Endodermal cell (in vitro differentiated cells): ENCODE measurements around the gene GLIS1. TPM values are rescaled to one million over a fixed set of nuclear protein-coding genes. Genes with fewer than 3 reads are reported as not detected.
A peak's percentile ranks its signal among the peaks of the same experiment; 100 is the strongest.

Source experiments
- DNase-seq: peaks from one replicate; pipeline ENCODE4 v3.0.0-alpha.2; 2017
- H3K27ac ChIP-seq: 2 replicates; pipeline ENCODE4 v1.5.1; 2013; ENCODE audit warnings: mild to moderate bottlenecking, low read depth, low read length, moderate library complexity
- H3K27me3 ChIP-seq: 2 replicates; pipeline ENCODE4 v1.6.1; 2013; ENCODE audit warnings: mild to moderate bottlenecking, low read length, moderate library complexity; ENCODE audit not compliant: insufficient read depth, control insufficient read depth, poor library complexity, severe bottlenecking
- H3K36me3 ChIP-seq: 2 replicates; pipeline ENCODE4 v1.7.0; 2013; ENCODE audit warnings: mild to moderate bottlenecking, low read length, moderate library complexity; ENCODE audit not compliant: control insufficient read depth, insufficient read depth
- H3K4me1 ChIP-seq: one replicate; pipeline ENCODE4 v1.7.0; 2013; ENCODE audit warnings: low read length; ENCODE audit not compliant: control insufficient read depth, insufficient read depth
- H3K4me3 ChIP-seq: 2 replicates; pipeline ENCODE4 v1.5.1; 2013; ENCODE audit warnings: mild to moderate bottlenecking, low read length, moderate library complexity
- H3K9ac ChIP-seq: 2 replicates; pipeline ENCODE4 v1.6.1; 2013; ENCODE audit warnings: mild to moderate bottlenecking, low read length, moderate library complexity; ENCODE audit not compliant: poor library complexity, severe bottlenecking; ENCODE audit errors: extremely low read depth
- H3K9me3 ChIP-seq: 2 replicates; pipeline ENCODE4 v1.6.1; 2013; ENCODE audit warnings: mild to moderate bottlenecking, low read length, moderate library complexity; ENCODE audit not compliant: control insufficient read depth
- H3K27ac Mint-ChIP-seq: 2 replicates; pipeline ENCODE4 v1.8.0; 2020; ENCODE audit warnings: mixed read lengths
- H3K27me3 Mint-ChIP-seq: 2 replicates; pipeline ENCODE4 v1.8.0; 2021; ENCODE audit warnings: mild to moderate bottlenecking, mixed read lengths; ENCODE audit not compliant: insufficient read depth
- H3K36me3 Mint-ChIP-seq: 2 replicates; pipeline ENCODE4 v1.8.0; 2020; ENCODE audit warnings: low read depth, mixed read lengths
- H3K4me1 Mint-ChIP-seq: 2 replicates; pipeline ENCODE4 v1.8.0; 2020; ENCODE audit warnings: mixed read lengths
- H3K4me3 Mint-ChIP-seq: 2 replicates; pipeline ENCODE4 v1.8.0; 2020; ENCODE audit warnings: mild to moderate bottlenecking, moderate library complexity, mixed read lengths
- H3K9me3 Mint-ChIP-seq: 2 replicates; pipeline ENCODE4 v1.8.0; 2020; ENCODE audit warnings: mild to moderate bottlenecking, mixed read lengths
- CTCF ChIP-seq: fragments of 200-600 bp; sonication (generic); conservative IDR thresholded peaks from 2 replicates; pipeline ENCODE4 v1.5.0; 2021; ENCODE audit warnings: antibody characterized with exemption, mild to moderate bottlenecking
- WGBS, 2 experiments: methylation state at CpG; one replicate each; pipeline versions ENCODE4 v1.1.5 to v1.1.7; 2013; ENCODE audit warnings: missing lambda C conversion rate in 2 of 2, mixed read lengths in 1 of 2; ENCODE audit not compliant: insufficient coverage in 1 of 2, insufficient read length in 1 of 2; 5-methylcytosine and 5-hydroxymethylcytosine counted together
- total RNA-seq, 2 donors: library from RNA; stranded (reverse); fragmentation: NEBNext Ultra II Directional in 1 of 2; extraction: Animal tissue kit (Norgen Biotek cat#: 25700) in 1 of 2; gene quantifications; 2 replicates in 1 of 2; 3 replicates in 1 of 2; pipeline ENCODE4 v1.2.1, GENCODE V29; 2021

Gene GLIS1
- total RNA-seq, 2 donors from 2014 or later, result 2.1 to 3.9 TPM

GRCh38 chr1:53525595-53525994 is 213.4 kb downstream of the GLIS1 start:
- H3K4me1 Mint-ChIP-seq, result no peaks in the 10 kb centered on the region
- Histone ChIP-seq H3K27me3 (no peaks in the 10 kb centered on the region), H3K9ac (no peak overlapping the region), H3K36me3 (no peaks in the 10 kb centered on the region), H3K4me1 (no peaks in the 10 kb centered on the region), H3K27ac (no peak overlapping the region), H3K4me3 (no peak overlapping the region), H3K9me3 (no peaks in the 10 kb centered on the region)
- H3K4me3 Mint-ChIP-seq, result no peak overlapping the region
- TF ChIP-seq CTCF, result peak; percentile 63
- peak overlapping the region; percentile 14 for H3K27ac Mint-ChIP-seq
- H3K9me3 Mint-ChIP-seq, result no peaks in the 10 kb centered on the region
- 74 to 93% methylated on average over 3 to 11 of the region's 11 CpGs for WGBS, 2 experiments
- peak; percentile 84 for DNase-seq
- H3K36me3 Mint-ChIP-seq, result no peaks in the 10 kb centered on the region
- peaks cover 1% of the 10 kb centered on the region for H3K27me3 Mint-ChIP-seq

GRCh38 chr1:53524428-53525375 is 214.3 kb downstream of the GLIS1 start:
- Histone ChIP-seq H3K4me1 (no peaks in the 10 kb centered on the region), H3K9ac (no peak overlapping the region), H3K4me3 (no peak overlapping the region), H3K27ac (no peak overlapping the region), H3K27me3 (no peaks in the 10 kb centered on the region), H3K36me3 (no peaks in the 10 kb centered on the region), H3K9me3 (no peaks in the 10 kb centered on the region)
- no peak overlapping the region for H3K4me3 Mint-ChIP-seq
- no peaks in the 10 kb centered on the region for H3K4me1 Mint-ChIP-seq
- H3K27me3 Mint-ChIP-seq, result peaks cover 1% of the 10 kb centered on the region
- no peak for DNase-seq
- H3K9me3 Mint-ChIP-seq, result no peaks in the 10 kb centered on the region
- 94 to 95% methylated on average over 18 to 35 of the region's 35 CpGs for WGBS, 2 experiments
- H3K36me3 Mint-ChIP-seq, result no peaks in the 10 kb centered on the region
- no peak overlapping the region for H3K27ac Mint-ChIP-seq
- TF ChIP-seq CTCF, result no peak

- H3K9me3 Mint-ChIP-seq, result no peaks in the 10 kb centered on the region
- WGBS, 2 experiments, result 85 to 91% methylated on average over 10 to 11 of the region's 11 CpGs
- Histone ChIP-seq H3K27ac (no peak overlapping the region), H3K36me3 (no peaks in the 10 kb centered on the region), H3K27me3 (no peaks in the 10 kb centered on the region), H3K4me1 (peaks cover 10% of the 10 kb centered on the region), H3K9ac (no peak overlapping the region), H3K4me3 (no peak overlapping the region), H3K9me3 (no peaks in the 10 kb centered on the region)
- TF ChIP-seq CTCF, result no peak
- peaks cover 7% of the 10 kb centered on the region for H3K4me1 Mint-ChIP-seq
- H3K4me3 Mint-ChIP-seq, result no peak overlapping the region
- H3K36me3 Mint-ChIP-seq, result no peaks in the 10 kb centered on the region
- H3K27me3 Mint-ChIP-seq, result no peaks in the 10 kb centered on the region
- DNase-seq, result no peak
- no peak overlapping the region for H3K27ac Mint-ChIP-seq
Observed at GRCh38 chr1:53521924-53522552, 216.9 kb downstream of the GLIS1 start.
